Measurements from ENCODE around the gene CAPS. TPM values are rescaled to one million over a fixed set of nuclear protein-coding genes. Genes with fewer than 3 reads are reported as not detected.
A peak's percentile ranks its signal among the peaks of the same experiment; 100 is the strongest.

CAPS gene
- total RNA-seq, 3 donors from 2014 or later = 9.4 to 19.0 (median 16.4) TPM

DNA sequence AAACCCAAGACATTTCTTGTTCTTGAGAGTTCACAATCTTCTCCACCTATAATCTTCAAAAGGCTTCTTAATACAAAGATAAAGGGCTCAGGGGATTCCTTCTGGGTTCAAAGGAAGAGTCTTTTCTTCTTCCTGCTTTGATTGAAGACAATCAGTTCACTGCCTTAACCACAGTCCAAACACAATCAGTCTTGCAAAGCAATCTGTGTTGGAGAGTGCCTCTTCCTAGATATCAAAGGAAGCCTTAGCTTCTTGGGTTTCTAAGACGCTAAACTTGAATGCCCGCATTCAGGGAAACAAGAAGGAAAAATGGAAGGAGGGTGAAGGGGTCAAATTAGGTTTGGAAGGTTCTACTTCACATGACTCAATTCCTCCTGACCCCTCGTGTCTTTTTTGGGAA is 36.7 kb downstream of the CAPS start:
- H3K4me3 ChIP-seq = no peak overlapping the region
- H3K27me3 ChIP-seq = no peaks in the 10 kb centered on the region
- no peaks in the 10 kb centered on the region for H3K36me3 ChIP-seq
- no peaks in the 10 kb centered on the region for H3K9me3 ChIP-seq
- intact Hi-C loops (cut with DNase I; ENCODE audit: low total_unique reads) = no loop called here
- peaks cover 0 to 7% of the 10 kb centered on the region in 2 donors for H3K4me1 ChIP-seq
- TF ChIP-seq, protein P1, sequence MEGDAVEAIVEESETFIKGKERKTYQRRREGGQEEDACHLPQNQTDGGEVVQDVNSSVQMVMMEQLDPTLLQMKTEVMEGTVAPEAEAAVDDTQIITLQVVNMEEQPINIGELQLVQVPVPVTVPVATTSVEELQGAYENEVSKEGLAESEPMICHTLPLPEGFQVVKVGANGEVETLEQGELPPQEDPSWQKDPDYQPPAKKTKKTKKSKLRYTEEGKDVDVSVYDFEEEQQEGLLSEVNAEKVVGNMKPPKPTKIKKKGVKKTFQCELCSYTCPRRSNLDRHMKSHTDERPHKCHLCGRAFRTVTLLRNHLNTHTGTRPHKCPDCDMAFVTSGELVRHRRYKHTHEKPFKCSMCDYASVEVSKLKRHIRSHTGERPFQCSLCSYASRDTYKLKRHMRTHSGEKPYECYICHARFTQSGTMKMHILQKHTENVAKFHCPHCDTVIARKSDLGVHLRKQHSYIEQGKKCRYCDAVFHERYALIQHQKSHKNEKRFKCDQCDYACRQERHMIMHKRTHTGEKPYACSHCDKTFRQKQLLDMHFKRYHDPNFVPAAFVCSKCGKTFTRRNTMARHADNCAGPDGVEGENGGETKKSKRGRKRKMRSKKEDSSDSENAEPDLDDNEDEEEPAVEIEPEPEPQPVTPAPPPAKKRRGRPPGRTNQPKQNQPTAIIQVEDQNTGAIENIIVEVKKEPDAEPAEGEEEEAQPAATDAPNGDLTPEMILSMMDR (IDR thresholded peaks at IDR 0.05) = no peak
- TF ChIP-seq POLR2A (IDR thresholded peaks at IDR 0.05) (no peak), POLR2AphosphoS5 (IDR thresholded peaks at IDR 0.05) (no peak)
- no peak overlapping the region for H3K27ac ChIP-seq
- no peak for DNase-seq (ENCODE audit: low spot score in 2 of 2)

DNA sequence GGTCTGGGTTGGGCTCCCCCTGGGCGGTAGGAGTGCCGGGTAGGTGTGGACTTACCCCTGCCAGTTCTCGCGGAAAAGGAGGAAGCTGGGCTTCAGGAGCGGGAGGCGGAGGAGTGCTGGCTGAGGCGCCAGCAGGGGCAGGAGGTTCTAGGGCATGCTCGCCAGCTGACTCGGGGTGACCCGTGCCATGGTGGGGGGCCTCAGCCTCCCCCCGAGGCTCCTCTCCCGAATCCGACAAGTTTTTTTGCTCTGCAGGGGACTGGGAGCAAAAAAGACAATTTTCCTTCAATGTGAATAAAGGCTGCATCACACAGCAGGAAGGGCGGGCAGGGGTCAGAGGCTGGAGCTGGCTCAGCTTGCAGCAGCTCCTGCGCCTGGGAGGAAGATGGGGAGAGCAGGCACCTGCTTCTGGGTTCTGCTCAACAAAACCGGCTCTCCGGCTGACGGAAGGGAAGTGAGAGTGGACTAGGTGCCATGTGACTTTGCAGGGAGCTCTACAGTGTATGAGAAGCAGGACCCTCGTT is 37.3 kb downstream of the CAPS start:
- Histone ChIP-seq H3K36me3 (no peaks in the 10 kb centered on the region), H3K9me3 (no peaks in the 10 kb centered on the region), H3K4me1 (peaks cover 0 to 7% of the 10 kb centered on the region in 2 donors), H3K4me3 (no peak overlapping the region), H3K27ac (no peak overlapping the region), H3K27me3 (no peaks in the 10 kb centered on the region)
- TF ChIP-seq, protein P1 (IDR thresholded peaks at IDR 0.05) = no peak
- no peak for TF ChIP-seq POLR2AphosphoS5 (IDR thresholded peaks at IDR 0.05)
- TF ChIP-seq POLR2A (IDR thresholded peaks at IDR 0.05) = no peak
- intact Hi-C loops (cut with DNase I; ENCODE audit: low total_unique reads) = no loop called here
- DNase-seq (ENCODE audit: low spot score in 2 of 2) = no peak

DNA sequence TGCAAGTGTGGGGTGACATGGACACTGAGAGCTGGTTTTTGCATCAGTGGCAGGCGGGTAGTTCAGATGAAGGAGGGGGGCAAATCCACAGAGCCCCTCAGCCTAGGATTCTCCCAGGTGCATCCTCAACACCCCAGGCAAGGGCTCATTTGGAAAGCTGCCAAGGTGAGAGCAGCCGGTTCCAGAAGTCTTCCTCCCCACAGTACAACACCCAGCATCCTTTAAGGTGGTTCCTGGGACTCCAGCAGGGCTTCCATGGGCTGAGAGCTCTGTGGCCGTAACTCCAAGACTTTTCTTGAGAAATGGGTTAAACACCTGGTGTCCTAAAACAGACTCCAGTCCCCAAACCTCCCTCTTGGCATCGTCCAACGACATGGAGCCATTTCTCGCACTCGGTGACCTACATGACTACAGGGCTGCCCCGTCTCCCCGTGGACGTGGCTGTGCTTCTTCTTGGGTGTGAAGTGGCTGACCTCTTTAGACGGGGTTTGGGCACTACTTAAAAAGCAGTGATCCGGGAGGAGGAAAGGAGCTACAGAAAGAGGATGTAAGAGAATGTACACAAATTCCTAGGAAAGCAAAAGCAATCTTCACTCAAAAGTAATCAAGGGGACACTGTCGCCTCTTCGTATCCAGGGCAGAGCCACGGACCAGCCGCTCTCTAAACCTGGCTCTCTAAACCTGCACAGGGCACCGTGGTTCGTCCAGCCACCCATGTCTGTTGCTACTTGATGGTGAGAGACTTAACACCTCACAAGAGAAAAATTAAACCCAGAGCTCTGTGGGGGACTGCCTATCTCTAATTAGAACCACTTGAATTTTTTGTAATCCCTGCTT is 38.4 kb downstream of the CAPS start:
- H3K9me3 ChIP-seq = no peaks in the 10 kb centered on the region
- DNase-seq (ENCODE audit: low spot score in 2 of 2) = no peak
- no peaks in the 10 kb centered on the region for H3K36me3 ChIP-seq
- no peak overlapping the region for H3K27ac ChIP-seq
- intact Hi-C loops (cut with DNase I; ENCODE audit: low total_unique reads) = no loop called here
- no peaks in the 10 kb centered on the region for H3K27me3 ChIP-seq
- TF ChIP-seq POLR2A (IDR thresholded peaks at IDR 0.05) = no peak
- no peak for TF ChIP-seq POLR2AphosphoS5 (IDR thresholded peaks at IDR 0.05)
- TF ChIP-seq, protein P1 (IDR thresholded peaks at IDR 0.05) = no peak
- peaks cover 0 to 7% of the 10 kb centered on the region in 2 donors for H3K4me1 ChIP-seq
- H3K4me3 ChIP-seq = no peak overlapping the region

DNA sequence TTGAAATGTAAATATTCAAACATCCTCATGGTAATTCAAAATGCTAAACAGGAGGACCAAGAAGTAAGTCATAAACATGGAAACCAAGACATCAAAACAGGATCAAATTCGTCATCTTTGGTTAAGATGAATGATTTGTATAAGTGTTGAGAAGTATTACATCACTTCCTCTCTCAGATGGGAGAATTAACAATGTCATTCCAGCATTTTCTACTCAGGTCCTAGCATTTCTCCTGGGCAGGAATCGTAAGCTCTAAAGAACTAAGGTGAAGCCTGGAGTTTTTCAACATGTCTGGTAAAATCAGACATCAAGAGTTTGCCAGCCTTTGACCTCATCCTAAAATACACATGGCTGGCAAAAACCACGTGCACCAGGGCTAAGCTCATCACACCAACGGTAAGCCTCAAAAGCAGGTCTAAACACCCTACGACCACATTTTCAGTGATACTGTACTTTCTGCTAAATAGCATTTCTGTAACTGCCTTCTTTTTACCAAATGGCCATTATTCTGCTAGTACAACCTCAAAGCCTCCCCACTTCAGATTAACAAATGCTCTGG is 39.1 kb downstream of the CAPS start:
- Histone ChIP-seq H3K36me3 (no peaks in the 10 kb centered on the region), H3K4me3 (no peak overlapping the region), H3K27ac (no peak overlapping the region), H3K9me3 (no peaks in the 10 kb centered on the region), H3K27me3 (no peaks in the 10 kb centered on the region), H3K4me1 (peaks cover 0 to 7% of the 10 kb centered on the region in 2 donors)
- no peak for DNase-seq (ENCODE audit: low spot score in 2 of 2)
- TF ChIP-seq POLR2A (IDR thresholded peaks at IDR 0.05) (no peak), POLR2AphosphoS5 (IDR thresholded peaks at IDR 0.05) (no peak)
- TF ChIP-seq, protein P1 (IDR thresholded peaks at IDR 0.05) = no peak
- intact Hi-C loops (cut with DNase I; ENCODE audit: low total_unique reads) = no loop called here

DNA sequence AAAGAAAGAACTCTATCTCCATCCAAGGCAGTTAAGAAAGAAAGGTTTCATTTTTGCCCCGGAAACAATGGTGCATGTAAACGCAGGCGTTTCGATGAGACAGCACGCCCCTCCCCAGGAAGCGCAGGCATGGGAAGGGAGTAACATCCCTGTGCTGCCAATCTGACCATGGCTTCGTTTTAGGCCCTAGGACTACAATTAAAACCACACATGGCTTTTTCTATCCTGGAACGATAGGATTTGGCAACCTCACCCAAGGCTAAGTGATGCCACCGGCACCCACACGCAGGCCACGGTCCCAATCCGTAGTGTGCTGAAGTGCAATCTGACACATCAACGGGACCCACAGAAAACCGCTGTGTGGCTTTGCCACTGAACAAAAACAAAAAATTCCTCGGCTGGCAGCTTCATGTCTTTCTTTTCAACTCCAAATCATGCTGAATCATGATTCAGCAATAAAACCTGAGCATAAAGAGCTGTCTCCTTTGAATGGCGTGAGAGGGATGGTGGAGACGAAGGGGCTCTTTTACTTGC is 39.7 kb downstream of the CAPS start:
- peak overlapping the region; percentile 11 to 40 for H3K27ac ChIP-seq
- H3K36me3 ChIP-seq = no peaks in the 10 kb centered on the region
- no peaks in the 10 kb centered on the region for H3K9me3 ChIP-seq
- H3K4me3 ChIP-seq = no peak overlapping the region
- TF ChIP-seq, protein P1 (IDR thresholded peaks at IDR 0.05) = no peak
- no peak for TF ChIP-seq POLR2AphosphoS5 (IDR thresholded peaks at IDR 0.05)
- no peak for TF ChIP-seq POLR2A (IDR thresholded peaks at IDR 0.05)
- no peaks in the 10 kb centered on the region for H3K27me3 ChIP-seq
- no peak for DNase-seq (ENCODE audit: low spot score in 2 of 2)
- intact Hi-C loops (cut with DNase I; ENCODE audit: low total_unique reads) = no loop called here
- peaks cover 0 to 7% of the 10 kb centered on the region in 2 donors for H3K4me1 ChIP-seq
